Activated CD4-positive, alpha-beta T cell treated with anti-CD3 and anti-CD28 coated beads, Interleukin-2, amount 50 U/mL, for 1 hour (primary cell): ENCODE results near the gene SHCBP1L.

Source experiments
- DNase-seq: peaks from one replicate; pipeline ENCODE4 v3.0.0-alpha.2; 2020

The SHCBP1L gene

DNA sequence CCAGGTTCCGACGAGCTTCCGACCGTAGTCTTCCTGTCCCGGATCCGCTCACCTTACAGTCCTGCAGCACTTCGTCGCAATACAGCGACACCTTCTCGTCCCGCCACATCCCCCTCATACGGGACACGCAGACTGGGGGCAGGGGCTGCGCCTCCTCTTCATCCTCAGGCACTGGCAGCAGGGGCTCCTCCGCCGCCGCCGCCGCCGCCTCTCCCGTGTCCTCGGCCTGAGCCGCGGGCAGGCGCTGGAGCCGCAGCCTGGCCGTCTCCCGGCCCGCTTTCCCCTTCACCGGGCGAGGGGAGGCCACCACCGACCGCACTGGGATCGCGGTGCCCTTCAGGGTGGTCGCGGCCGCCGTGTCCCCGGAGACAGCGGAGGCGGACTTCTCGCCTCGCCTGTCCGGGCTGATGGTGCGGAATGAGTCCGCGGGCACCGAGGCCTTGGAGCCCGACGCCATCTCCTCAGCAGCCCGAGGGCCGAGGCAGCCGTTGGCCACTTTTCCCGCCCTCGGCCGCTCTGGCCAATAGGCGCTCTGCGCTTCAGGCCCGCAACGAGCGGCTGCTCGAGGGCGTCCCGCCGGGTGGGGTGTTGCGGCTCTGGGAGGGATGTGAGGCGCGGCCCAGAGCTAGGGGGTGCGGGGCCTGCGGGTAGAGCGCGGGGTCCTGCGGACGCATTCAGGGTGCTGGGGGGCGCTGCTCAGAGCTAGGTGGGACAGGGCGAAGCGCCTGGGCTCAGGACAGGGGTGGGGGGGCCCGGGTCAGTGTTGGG is at the start of gene SHCBP1L:
Gene SHCBP1L, minus strand, starts transcription at position 490 of the 768 bp plus-strand sequence. Its CDS starts 33 bp downstream, at position 457.
- DNase-seq, result no peak

DNA sequence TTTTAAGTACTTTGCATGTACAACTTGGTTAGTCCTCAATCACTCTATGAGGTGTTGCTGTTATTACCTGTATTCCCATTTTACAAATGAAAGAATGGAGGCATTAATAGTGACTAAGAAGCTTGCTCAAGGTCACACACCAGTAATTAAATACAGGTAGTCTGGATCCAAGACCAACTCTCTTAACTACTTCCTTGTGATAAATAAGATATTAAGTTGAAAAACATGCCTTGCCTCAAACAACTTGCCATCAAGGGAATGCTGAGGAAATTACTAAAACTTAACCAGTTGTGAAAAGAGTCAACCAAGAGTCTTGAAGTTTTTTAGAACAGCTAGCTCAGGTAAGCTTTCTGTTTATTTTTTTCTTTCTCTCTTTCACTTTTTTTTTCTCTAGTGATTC is 49.3 kb upstream of the SHCBP1L start:
- DNase-seq, result no peak

DNA sequence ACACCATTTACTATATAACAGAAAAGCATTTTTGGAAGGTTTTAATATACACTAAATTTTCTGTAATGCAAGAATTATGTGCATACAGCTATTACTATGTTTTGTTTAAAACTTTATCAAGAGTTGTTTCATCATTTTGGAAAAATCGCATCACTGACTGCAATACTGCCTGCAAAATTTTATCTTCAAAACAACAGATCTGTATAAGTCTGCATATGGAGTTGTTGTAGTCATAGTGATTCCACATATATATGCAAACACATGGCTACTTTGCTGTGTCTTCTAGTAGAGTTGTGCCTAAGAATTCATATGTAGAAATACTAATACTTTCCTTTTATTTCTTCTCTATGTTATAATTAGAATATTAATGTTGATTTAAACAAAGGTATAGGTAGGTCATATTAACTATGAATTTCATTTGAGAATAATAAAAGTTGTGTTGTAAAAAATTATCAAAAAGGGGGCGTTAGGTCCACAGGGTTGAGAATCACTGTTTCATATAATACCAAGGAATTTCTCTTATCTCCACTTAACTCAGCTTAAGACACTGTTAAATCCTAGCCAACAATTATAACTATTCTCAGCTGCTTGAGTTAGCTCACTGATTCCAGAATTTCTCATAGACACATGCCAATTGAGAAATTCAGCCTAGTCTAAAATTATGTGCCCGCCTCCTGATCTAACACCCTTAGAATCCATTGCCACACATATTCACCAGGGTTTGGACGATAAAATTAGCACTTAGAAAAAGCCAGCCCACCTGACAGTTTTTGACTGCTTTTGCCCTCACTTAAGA is 47.4 kb upstream of the SHCBP1L start:
- no peak for DNase-seq

DNA sequence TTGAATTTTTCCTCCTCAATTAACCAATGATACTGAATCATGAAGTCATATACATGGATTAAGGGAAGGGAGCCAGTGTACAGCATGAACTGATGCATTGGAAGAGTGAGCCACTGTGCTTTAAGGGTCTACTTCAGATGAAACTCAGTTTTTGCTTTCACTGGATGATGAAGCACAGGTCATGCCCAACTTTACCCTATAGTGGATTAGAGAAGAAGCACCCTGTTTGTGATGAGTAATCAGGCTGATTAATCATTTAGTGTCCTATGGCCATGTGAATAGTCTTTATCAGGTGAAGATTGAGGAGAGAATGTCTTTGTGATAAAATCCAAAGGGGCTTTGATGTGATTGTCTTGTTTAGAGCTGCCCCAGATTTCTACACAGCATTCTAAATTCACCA is 45.5 kb upstream of the SHCBP1L start:
- DNase-seq, result no peak

DNA sequence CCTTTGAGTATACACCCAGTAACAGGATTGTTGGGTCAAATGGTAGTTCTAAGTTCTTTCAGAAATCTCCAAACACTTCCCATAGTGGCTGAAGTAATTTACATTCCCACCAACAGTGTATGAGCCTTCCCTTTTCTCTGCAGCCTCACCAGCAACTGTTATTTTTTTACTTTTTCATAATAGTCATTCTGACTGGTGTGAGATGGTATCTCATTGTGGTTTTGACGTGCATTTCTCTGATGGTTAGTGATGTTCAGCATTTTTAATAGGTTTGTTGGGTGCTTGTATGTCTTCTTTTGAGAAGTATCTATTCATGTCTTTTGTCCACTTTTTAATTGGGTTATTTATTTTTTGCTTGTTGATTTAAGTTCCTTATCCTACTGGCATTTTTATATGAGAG is 43.9 kb upstream of the SHCBP1L start:
- no peak for DNase-seq

DNA sequence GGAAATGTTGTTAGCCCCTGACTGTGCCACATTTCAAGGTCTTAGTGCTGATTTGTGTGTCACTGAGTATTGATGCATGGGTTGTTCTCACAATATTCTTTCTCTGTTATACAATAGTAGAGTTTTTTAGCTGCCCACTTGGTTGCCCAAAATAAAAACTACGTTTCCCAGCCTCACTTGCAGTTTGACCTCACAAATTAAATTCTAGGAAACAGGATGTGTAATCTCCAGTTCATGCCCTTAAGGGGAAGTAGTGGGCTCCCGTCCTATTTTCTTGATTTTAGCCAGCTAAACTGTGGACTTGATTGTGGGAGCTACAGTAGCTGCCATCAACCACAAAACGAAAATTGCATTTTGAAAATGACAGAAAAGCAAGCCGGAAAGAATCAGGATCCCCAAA is 42.9 kb upstream of the SHCBP1L start:
- DNase-seq, result no peak

DNA sequence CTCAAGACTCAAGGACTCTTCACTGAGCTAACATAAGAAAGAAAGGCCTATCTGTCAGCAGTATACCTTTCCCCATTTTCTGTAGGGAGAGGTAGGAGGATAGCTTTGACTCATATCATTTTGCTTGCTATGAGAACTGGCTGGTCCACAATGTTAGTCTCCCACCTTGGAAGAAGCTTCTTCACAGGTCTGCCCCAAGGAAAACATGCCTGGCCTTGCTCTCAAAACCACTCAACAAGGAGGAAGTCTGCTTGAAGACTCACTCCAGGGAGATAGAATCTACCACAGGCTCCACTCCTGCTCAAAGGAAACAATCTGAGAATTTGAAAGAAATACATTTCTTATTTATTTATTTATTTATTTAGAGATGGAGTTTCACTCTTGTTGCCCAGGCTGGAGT is 40.8 kb upstream of the SHCBP1L start:
- DNase-seq, result no peak

DNA sequence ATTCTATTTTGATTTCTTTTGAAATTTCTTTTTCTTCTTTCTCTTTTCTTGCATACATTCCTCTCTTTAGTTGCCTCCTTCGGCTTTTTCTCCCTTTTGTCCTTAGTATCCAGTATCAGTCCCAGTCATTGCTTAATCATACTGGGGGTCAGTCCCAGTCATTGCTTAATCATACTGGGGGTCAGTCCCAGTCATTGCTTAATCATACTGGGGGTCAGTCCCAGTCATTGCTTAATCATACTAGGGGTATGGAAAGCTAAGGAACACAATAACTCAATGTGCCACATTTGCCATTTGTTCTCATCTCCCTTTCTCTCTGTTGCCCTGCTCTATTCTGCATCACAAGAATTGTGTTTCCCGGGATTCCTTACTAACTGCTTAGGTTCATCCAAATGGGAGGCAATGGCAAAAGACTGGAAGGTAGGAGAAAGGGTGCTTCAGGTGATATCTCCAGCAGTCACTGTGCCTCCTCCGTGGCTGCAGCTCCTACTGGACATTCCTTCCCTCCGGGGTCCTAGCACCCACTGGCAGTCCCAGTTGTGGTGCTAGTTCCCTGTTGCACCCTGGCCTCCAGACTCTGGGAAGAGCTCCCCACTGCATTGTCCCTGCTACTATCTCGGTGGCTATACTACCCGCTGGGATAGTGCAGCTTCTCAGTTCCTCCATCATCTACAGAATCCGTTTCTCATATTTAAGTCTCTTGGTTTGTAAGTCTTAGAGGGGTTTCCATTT is 37.6 kb upstream of the SHCBP1L start:
- no peak for DNase-seq

DNA sequence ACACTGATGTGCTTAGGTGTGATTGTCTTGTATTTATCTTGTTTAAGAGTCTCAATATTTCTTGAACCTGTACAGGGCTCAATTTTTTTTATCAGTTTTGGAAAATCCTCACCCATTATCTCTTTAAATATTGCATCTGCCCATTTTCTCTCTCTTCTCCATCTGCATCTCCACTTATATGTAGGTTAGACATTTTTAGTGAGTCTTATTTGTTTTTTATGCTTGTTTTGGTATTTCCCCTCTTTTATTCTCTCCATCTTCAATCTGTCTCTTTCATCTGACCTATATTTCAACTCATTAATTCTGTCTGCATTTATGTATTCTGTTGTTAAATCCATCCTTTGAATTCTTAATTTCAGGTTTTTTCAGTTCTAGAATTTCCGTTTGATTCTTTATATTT is 32.9 kb upstream of the SHCBP1L start:
- no peak for DNase-seq

DNA sequence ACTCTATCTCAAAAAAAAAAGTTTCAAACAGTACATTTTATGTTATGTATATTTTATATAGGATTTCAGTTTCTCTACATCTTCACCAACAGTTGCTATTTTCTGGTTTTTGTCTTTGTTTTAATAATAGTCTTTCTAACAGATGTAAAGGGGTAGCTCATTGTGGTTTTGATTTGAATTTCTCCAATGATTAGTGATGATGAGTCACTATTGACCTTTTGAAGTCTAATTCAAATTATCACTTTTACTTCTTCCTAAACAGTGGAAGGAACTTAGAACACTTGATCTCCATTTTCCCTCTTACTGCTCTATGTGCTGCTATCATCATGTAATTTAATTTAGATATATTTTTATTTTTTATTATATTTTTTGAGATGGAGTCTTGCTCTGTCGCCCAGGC is 31.7 kb upstream of the SHCBP1L start:
- DNase-seq, result no peak

DNA sequence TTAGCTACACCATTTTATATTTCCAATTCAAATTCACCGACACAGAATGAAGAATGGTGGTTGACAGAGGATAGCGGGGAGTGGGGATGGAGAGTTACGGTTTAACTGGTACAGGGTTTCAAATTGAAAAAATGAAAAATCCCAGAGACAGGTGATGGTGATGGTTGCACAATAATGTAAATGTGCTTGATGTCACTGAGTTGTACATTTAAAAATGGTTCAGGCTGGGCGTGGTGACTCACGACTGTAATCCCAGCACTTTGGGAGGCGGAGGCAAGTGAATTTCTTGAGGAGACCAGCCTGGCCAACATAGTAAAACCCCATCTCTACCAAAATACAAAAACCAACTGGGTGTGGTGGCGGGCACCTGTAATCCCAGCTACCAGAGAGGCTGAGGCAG is 31.2 kb upstream of the SHCBP1L start:
- no peak for DNase-seq

DNA sequence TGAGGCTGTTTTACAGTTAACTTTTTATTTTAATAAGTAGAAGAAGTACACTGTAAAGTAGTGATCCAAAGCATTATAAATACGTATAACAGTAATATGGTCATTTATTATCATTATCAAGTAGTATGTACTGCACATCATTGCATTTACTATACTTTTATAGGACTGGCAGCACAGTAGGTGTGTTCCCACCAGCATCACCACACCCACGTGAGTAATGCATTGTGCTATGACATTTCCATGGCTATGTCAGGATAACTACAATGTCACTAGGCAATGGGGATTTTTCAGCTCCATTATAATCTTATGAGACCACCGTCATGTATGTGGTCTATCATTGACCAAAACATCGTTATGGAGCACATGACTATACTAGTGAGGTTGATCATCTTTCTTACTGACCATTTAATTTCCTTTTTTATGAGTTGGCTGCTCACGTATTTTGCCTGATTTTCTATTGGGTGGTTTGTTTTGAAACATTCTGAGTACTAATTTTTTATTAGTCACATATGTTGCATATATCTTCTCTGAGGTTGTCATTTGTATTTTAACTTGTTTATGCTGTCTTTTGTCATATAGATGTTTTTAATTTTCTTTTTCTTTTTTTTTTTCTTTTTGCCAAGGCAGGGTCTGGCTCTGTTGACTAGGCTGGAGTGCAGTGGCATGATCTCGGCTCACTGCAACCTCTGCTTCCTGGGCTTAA is 25.3 kb upstream of the SHCBP1L start:
- DNase-seq, result no peak

DNA sequence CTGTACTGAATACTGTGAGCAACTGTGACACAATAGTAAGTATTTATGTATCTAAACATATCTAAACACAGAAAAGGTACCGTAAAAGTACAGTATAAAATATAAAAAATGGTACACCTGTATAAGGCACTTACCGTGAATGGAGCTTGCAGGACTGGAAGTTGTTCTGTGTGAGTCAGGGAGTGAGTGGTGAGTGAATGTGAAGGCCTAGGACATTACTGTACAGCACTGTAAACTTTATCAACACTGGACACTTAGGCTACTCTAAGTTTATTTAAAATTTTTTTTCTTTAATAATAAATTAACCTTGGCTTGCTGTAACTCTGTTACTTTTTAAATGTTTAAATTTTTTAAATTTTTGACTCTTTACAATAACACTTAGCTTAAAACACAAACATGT is 24.5 kb upstream of the SHCBP1L start:
- no peak for DNase-seq

DNA sequence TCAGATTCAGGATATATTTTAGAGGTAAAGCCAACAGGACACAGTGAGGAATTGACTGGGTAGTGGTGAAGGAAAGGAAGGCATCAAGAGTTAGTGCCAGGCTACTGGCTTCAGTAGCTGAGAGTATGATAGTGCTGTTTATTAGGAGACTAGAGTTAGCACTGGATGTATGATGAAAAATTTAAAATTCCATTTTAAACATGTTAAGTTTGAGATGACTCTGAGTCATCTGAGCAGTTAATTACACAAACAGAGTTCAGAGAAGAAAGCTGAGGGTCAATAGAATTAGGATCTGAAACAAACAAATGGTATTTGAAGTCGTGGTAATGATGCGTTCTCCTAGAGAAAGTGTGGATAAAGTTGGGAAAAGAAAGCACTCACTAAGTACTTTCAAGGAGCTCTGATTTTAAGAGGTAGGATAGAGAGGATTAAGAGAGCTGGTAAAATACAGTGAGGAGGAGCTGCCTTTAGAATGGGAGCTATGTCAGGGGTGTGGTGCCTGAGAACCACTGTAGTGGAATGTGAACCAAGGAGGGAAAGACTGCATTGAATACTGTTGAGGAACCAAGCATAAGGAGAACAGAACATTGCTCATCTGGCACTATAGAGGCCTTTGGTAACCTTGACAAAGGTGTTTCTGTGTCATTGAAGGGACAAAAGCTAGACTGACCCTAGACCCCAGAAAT is 21.7 kb upstream of the SHCBP1L start:
- DNase-seq, result no peak

DNA sequence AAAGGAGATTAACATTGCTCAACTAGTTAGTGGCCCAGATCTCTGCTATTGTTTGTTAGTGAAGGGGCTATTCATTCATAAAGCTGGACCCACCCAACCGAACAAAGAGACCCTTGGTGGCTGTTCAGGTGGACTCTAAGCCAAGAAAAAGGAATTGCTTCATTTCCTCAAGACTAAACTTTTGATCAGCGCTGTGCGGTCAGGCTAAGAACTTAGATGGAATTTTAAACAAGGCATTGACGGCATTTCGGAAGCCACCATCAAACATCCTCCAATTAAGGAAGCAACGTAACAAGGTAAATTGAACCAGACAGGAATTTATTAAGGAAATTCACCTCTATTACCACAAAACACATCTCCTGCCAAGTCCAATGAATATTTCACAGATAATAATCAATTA is 19.9 kb upstream of the SHCBP1L start:
- no peak for DNase-seq

DNA sequence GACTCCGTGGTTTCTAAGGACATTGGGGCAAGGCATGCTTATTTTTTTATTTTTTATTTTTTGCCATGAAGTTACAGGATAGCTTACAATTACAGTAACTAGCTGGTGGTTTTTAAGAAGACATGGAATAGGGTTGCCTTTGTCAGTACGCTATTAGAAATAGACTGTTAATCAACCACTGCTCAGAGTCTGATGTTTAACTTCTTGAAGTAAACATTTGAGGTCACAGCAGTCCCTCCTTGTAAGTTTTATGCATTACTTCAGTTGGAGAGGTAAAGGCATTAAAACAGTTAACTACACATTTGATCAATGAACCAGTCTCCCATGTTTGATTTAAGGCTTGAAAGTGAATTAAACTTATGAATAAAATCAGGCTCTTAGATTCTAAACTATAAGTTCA is 19.3 kb upstream of the SHCBP1L start:
- DNase-seq, result no peak

DNA sequence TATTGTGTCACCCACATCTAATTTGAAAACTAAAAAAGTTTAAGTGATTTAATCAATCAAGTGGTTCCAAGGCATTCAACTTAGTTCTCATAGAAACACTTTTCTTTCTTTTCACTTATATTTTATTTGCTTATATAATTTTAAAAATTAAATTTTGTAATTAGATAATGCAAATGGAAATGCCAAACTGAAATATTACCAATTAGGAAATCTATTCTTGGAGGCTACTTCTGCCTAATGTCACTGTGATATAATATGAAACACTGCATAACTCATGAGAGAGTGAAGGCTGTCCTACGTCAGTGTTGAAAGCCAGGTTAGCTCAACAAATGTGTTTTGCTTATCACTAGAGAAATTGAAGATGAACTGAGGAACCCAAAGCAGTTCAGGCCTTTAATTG is 18.3 kb upstream of the SHCBP1L start:
- DNase-seq, result no peak

DNA sequence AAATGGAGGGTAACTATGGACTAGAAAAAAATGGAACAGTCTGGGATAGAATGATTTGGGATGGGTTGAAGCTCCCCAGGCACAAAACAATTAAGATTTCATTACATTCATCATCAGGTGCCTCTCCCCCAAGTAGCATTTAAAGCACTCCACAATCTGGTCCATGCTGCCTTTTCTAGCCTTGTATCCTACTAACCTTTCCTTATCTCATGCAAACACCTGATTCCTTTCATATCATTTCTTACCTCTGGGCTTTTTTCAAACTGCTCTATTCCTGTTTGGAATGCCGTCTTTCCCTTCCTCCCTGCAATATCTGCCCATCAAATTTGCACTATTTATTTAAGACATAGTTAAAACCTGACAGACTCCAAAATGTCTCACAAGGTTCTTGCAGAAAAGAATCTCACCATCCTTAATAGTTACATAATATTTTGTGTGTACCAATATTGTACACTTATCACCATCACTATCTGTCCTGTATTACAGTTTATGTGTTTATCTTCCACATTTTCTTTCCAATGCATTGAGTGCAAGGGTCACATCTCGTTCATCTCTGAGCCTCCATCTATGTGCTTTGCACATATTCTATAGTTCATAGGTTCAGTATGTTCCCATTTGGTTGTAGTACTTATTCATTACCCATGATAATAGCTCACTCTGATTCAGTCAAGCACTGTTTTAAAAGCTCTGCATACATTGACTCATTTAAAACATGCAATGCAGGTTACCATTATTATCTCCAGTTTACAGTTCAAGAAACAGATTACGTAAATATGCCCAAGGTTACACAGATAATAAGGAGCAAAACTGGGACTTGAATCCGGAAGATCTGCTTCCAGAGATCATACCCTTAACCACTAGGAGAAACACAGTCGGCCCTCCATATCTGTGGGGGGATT is 16.1 kb upstream of the SHCBP1L start:
- DNase-seq, result no peak

DNA sequence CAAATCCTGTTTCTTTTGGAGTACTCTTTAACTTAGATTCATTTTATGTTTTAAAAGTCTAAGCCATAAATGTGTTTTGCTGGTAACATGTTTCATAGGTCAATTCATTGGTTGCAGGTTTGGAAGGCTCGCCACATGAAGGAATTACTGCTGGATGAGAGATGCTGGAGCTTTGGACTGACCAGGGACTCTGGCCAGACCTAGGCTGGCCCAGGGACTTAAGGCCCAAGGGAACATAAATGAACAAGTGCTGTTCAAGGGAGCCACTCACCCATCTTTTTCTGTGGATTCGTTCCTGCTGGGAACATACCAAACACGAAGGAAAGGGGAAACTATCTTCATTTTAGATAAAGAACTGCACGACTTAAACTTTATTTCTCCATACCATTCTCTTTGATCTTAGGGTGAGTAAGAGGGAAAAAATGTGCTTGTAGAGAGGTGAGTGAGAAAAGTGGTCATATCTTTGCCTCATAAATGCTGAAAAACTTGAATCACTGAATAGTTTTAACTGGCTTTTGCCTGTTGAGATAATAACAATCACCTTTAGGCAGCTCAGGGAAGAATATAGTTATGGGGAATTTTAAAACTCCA is 15.3 kb upstream of the SHCBP1L start:
- DNase-seq, result no peak

DNA sequence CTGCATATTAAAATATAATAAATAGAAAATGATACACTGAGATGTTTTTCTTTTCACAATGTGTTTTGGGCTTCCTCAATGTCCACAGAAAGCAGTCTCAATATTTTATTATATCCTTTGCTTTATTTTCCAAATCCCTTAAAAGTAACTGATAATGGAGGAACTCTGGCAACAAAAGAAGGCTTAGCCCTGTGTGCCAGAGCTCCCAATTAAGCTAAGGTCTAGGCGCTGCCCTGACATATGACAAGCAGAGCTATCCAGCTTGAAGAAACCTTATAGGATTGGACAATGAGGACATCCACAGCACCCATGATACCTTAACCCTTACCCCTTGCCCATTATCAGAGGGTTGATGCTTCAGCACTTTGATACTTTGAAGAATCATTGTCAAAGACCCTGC is 12.9 kb upstream of the SHCBP1L start:
- DNase-seq, result no peak

DNA sequence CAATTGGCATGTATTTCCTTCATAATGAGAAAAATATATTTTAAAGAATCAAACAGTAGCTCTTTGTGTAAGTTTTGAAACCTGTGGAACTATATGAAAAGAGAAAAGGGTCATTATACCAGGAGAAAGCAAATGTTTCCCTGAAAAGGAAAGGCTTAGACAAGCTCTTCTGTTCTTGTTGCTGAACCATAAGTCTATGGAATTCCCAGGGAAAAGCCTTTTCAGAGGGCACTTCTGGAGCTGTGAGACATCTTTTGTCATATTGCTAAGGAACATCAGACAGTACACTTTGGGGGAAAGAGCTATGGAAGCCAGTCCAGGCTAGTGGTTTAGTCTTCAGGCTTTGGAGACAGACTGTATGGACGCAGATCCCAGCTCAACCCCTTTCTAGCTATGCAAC is 12.1 kb upstream of the SHCBP1L start:
- no peak for DNase-seq
